Neural crest cell (in vitro differentiated cells): ENCODE data around the gene SYNJ1. TPM values are rescaled to one million over a fixed set of nuclear protein-coding genes. Genes with fewer than 3 reads are reported as not detected.

Experiments used
- DNase-seq: peaks from one replicate; pipeline ENCODE4 v3.0.0; 2021; ENCODE audit warnings: low read depth, mixed read lengths, low spot score
- H3K27ac Mint-ChIP-seq: one replicate; pipeline ENCODE4 v1.8.0; 2021; ENCODE audit warnings: mild to moderate bottlenecking, mixed read lengths; ENCODE audit not compliant: unreplicated experiment
- H3K27me3 Mint-ChIP-seq: 2 replicates; pipeline ENCODE4 v1.8.0; 2021; ENCODE audit warnings: low read depth, mild to moderate bottlenecking, mixed read lengths
- H3K36me3 Mint-ChIP-seq: 2 replicates; pipeline ENCODE4 v1.8.0; 2021; ENCODE audit warnings: low read depth, mild to moderate bottlenecking, mixed read lengths
- H3K4me1 Mint-ChIP-seq: 2 replicates; pipeline ENCODE4 v1.8.0; 2021; ENCODE audit warnings: mixed read lengths
- H3K4me3 Mint-ChIP-seq: one replicate; pipeline ENCODE4 v1.8.0; 2021; ENCODE audit warnings: mild to moderate bottlenecking, mixed read lengths
- H3K9me3 Mint-ChIP-seq: 2 replicates; pipeline ENCODE4 v1.8.0; 2021; ENCODE audit warnings: mixed read lengths
- CTCF ChIP-seq: fragments of 200-600 bp; sonication (generic); conservative IDR thresholded peaks from 2 replicates; pipeline ENCODE4 v1.5.0; 2021; ENCODE audit warnings: antibody characterized with exemption, mild to moderate bottlenecking
- total RNA-seq: library from RNA; stranded (reverse); gene quantifications from 2 replicates; pipeline ENCODE4 v1.2.1, GENCODE V29; 2021

Gene SYNJ1
- total RNA-seq, 1 donor from 2014 or later = 11.1 TPM

GRCh38 chr21:32770871-32771523, 43.2 kb upstream of the SYNJ1 start:
- no peak for TF ChIP-seq CTCF
- Mint-ChIP-seq H3K27ac (peak overlapping the region; percentile 99), H3K4me1 (peaks cover 57% of the 10 kb centered on the region), H3K36me3 (peaks cover 26% of the 10 kb centered on the region), H3K4me3 (peak overlapping the region; percentile 100), H3K27me3 (peaks cover 2% of the 10 kb centered on the region), H3K9me3 (no peaks in the 10 kb centered on the region)
- no peak for DNase-seq

- Mint-ChIP-seq H3K4me1 (peaks cover 57% of the 10 kb centered on the region), H3K4me3 (peak overlapping the region; percentile 100), H3K27ac (no peak overlapping the region), H3K27me3 (peaks cover 2% of the 10 kb centered on the region), H3K9me3 (no peaks in the 10 kb centered on the region), H3K36me3 (peaks cover 26% of the 10 kb centered on the region)
- TF ChIP-seq CTCF = no peak
- no peak for DNase-seq
Measured at GRCh38 chr21:32768530-32768929, 40.7 kb upstream of the SYNJ1 start.

GRCh38 chr21:32765058-32765457, 37.2 kb upstream of the SYNJ1 start:
- no peak overlapping the region for H3K4me3 Mint-ChIP-seq

GRCh38 chr21:32764186-32764585, 36.4 kb upstream of the SYNJ1 start:
- H3K36me3 Mint-ChIP-seq = peaks cover 43% of the 10 kb centered on the region
- H3K27ac Mint-ChIP-seq = no peak overlapping the region
- TF ChIP-seq CTCF = no peak

More at GRCh38 chr21:32765058-32765457, 37.2 kb upstream of the SYNJ1 start:
- peaks cover 36% of the 10 kb centered on the region for H3K4me1 Mint-ChIP-seq
- H3K9me3 Mint-ChIP-seq = no peaks in the 10 kb centered on the region
- H3K36me3 Mint-ChIP-seq = peaks cover 38% of the 10 kb centered on the region
- TF ChIP-seq CTCF = no peak
- no peaks in the 10 kb centered on the region for H3K27me3 Mint-ChIP-seq
- no peak for DNase-seq
- no peak overlapping the region for H3K27ac Mint-ChIP-seq

GRCh38 chr21:32757804-32758203, 30.0 kb upstream of the SYNJ1 start:
- no peaks in the 10 kb centered on the region for H3K9me3 Mint-ChIP-seq
- H3K4me1 Mint-ChIP-seq = peaks cover 6% of the 10 kb centered on the region
- no peaks in the 10 kb centered on the region for H3K27me3 Mint-ChIP-seq
- H3K4me3 Mint-ChIP-seq = no peak overlapping the region
- peaks cover 28% of the 10 kb centered on the region for H3K36me3 Mint-ChIP-seq
- no peak overlapping the region for H3K27ac Mint-ChIP-seq
- DNase-seq = no peak
- TF ChIP-seq CTCF = no peak

More at GRCh38 chr21:32764186-32764585, 36.4 kb upstream of the SYNJ1 start:
- no peak overlapping the region for H3K4me3 Mint-ChIP-seq
- no peak for DNase-seq
- H3K9me3 Mint-ChIP-seq = no peaks in the 10 kb centered on the region
- no peaks in the 10 kb centered on the region for H3K27me3 Mint-ChIP-seq
- H3K4me1 Mint-ChIP-seq = peaks cover 27% of the 10 kb centered on the region
